Trophoblast cell (in vitro differentiated cells and primary cell): ENCODE measurements around the gene TOMM70.

Experiments
- DNase-seq, 2 donors: peaks; one replicate each; pipeline ENCODE4 v3.0.0-alpha.2; 2016
- H2AFZ ChIP-seq: 2 replicates; pipeline ENCODE4 v1.6.1; 2013; ENCODE audit warnings: low read length, moderate library complexity, mild to moderate bottlenecking; ENCODE audit not compliant: insufficient read depth, poor library complexity
- H2AK5ac ChIP-seq: 2 replicates; pipeline ENCODE4 v1.6.1; 2013; ENCODE audit warnings: mild to moderate bottlenecking, low read length
- H2BK120ac ChIP-seq: 2 replicates; pipeline ENCODE4 v1.6.1; 2013; ENCODE audit warnings: low read length, mild to moderate bottlenecking, moderate library complexity; ENCODE audit not compliant: insufficient read depth, poor library complexity
- H2BK12ac ChIP-seq: 2 replicates; pipeline ENCODE4 v1.6.1; 2013; ENCODE audit warnings: mild to moderate bottlenecking, low read length, moderate library complexity
- H2BK5ac ChIP-seq: 2 replicates; pipeline ENCODE4 v1.6.1; 2013; ENCODE audit warnings: low read length, low read depth, moderate library complexity, mild to moderate bottlenecking; ENCODE audit not compliant: poor library complexity
- H3K14ac ChIP-seq: 2 replicates; pipeline ENCODE4 v1.6.1; 2013; ENCODE audit warnings: mild to moderate bottlenecking, low read length
- H3K18ac ChIP-seq: 2 replicates; pipeline ENCODE4 v1.6.1; 2013; ENCODE audit warnings: mild to moderate bottlenecking, low read length
- H3K23ac ChIP-seq: 2 replicates; pipeline ENCODE4 v1.6.1; 2013; ENCODE audit warnings: low read length
- H3K27ac ChIP-seq: 2 replicates; pipeline ENCODE4 v1.5.1; 2013; ENCODE audit warnings: low read depth, mild to moderate bottlenecking, inconsistent platforms, low read length, moderate library complexity
- H3K27me3 ChIP-seq: 2 replicates; pipeline ENCODE4 v1.6.1; 2013; ENCODE audit warnings: inconsistent platforms, mild to moderate bottlenecking, low read length, moderate library complexity; ENCODE audit not compliant: insufficient read depth
- H3K36me3 ChIP-seq, 2 experiments: 1 replicate in 1 of 2; 2 replicates in 1 of 2; pipeline ENCODE4 v1.6.1; 2013; ENCODE audit warnings: low read length in 2 of 2, mild to moderate bottlenecking in 2 of 2, moderate library complexity in 1 of 2; ENCODE audit not compliant: insufficient read depth in 2 of 2, control insufficient read depth in 1 of 2
- H3K4ac ChIP-seq: 2 replicates; pipeline ENCODE4 v1.6.1; 2013; ENCODE audit warnings: low read depth, mild to moderate bottlenecking, low read length, moderate library complexity
- H3K4me1 ChIP-seq, 2 experiments: 1 replicate in 1 of 2; 2 replicates in 1 of 2; pipeline ENCODE4 v1.6.1; 2013; ENCODE audit warnings: low read length in 2 of 2, mild to moderate bottlenecking in 2 of 2, moderate library complexity in 1 of 2; ENCODE audit not compliant: insufficient read depth in 2 of 2, control insufficient read depth in 1 of 2
- H3K4me2 ChIP-seq: 2 replicates; pipeline ENCODE4 v1.6.1; 2013; ENCODE audit warnings: inconsistent platforms, mild to moderate bottlenecking, low read length, moderate library complexity
- H3K4me3 ChIP-seq: 2 replicates; pipeline ENCODE4 v1.5.1; 2013; ENCODE audit warnings: mild to moderate bottlenecking, low read depth, low read length, inconsistent platforms
- H3K79me1 ChIP-seq: one replicate; pipeline ENCODE4 v1.6.1; 2013; ENCODE audit warnings: low read length
- H3K79me2 ChIP-seq: 2 replicates; pipeline ENCODE4 v1.6.1; 2013; ENCODE audit warnings: low read length, mild to moderate bottlenecking; ENCODE audit not compliant: control insufficient read depth, insufficient read depth, poor library complexity
- H3K9ac ChIP-seq: 2 replicates; pipeline ENCODE4 v1.6.1; 2013; ENCODE audit warnings: mild to moderate bottlenecking, low read length
- H3K9me3 ChIP-seq: 2 replicates; pipeline ENCODE4 v1.6.1; 2013; ENCODE audit warnings: low read depth, mild to moderate bottlenecking, control low read depth, inconsistent platforms, low read length; ENCODE audit not compliant: insufficient read depth
- H4K12ac ChIP-seq: 2 replicates; pipeline ENCODE4 v1.6.1; 2013; ENCODE audit warnings: low read depth, mild to moderate bottlenecking, low read length, moderate library complexity
- H4K8ac ChIP-seq: 2 replicates; pipeline ENCODE4 v1.6.1; 2013; ENCODE audit warnings: low read depth, mild to moderate bottlenecking, low read length, moderate library complexity
- H4K91ac ChIP-seq: one replicate; pipeline ENCODE4 v1.6.1; 2013; ENCODE audit warnings: low read depth, mild to moderate bottlenecking, low read length, moderate library complexity
- WGBS: extraction: QIAGEN DNeasy Blood & Tissue Kit; methylation state at CpG from one replicate; pipeline ENCODE4 v1.1.7; 2013; ENCODE audit warnings: missing lambda C conversion rate; ENCODE audit not compliant: insufficient read length, insufficient coverage; ENCODE audit errors: extremely low coverage; 5-methylcytosine and 5-hydroxymethylcytosine counted together

The TOMM70 gene

GRCh38 chr3:100412912-100413590 lies 12.2 kb upstream of the TOMM70 start:
- Histone ChIP-seq H3K4ac (no peak overlapping the region), H3K9ac (no peak overlapping the region), H3K27ac (no peak overlapping the region), H2AFZ (no peak overlapping the region), H3K79me1 (no peaks in the 10 kb centered on the region), H2BK12ac (no peak overlapping the region), H4K12ac (no peak overlapping the region), H3K23ac (no peak overlapping the region), H3K9me3 (no peaks in the 10 kb centered on the region), H2BK120ac (no peak overlapping the region), H3K4me2 (no peak overlapping the region), H4K91ac (no peak overlapping the region), H3K18ac (no peak overlapping the region), H3K14ac (no peak overlapping the region), H3K4me3 (no peak overlapping the region), H3K4me1 (no peaks in the 10 kb centered on the region), H2AK5ac (no peak overlapping the region), H3K36me3 (peaks cover 0 to 1% of the 10 kb centered on the region in 2 experiments), H3K79me2 (no peaks in the 10 kb centered on the region), H2BK5ac (no peak overlapping the region), H3K27me3 (no peaks in the 10 kb centered on the region), H4K8ac (no peak overlapping the region)
- DNase-seq, result no peak
- WGBS, result no CpG with 5 or more reads among the region's 4 CpGs

GRCh38 chr3:100411091-100411982 lies 10.4 kb upstream of the TOMM70 start:
- Histone ChIP-seq H2BK5ac (no peak overlapping the region), H3K4me3 (no peak overlapping the region), H3K4ac (no peak overlapping the region), H3K9ac (no peak overlapping the region), H2AFZ (no peak overlapping the region), H3K36me3 (peaks cover 0 to 1% of the 10 kb centered on the region in 2 experiments), H3K4me2 (no peak overlapping the region), H3K4me1 (no peaks in the 10 kb centered on the region), H2AK5ac (no peak overlapping the region), H2BK120ac (no peak overlapping the region), H3K18ac (no peak overlapping the region), H3K79me1 (no peaks in the 10 kb centered on the region), H4K91ac (no peak overlapping the region), H3K27me3 (no peaks in the 10 kb centered on the region), H3K9me3 (no peaks in the 10 kb centered on the region), H2BK12ac (no peak overlapping the region), H3K23ac (no peak overlapping the region), H4K12ac (no peak overlapping the region), H3K79me2 (no peaks in the 10 kb centered on the region), H3K14ac (no peak overlapping the region), H3K27ac (no peak overlapping the region), H4K8ac (no peak overlapping the region)
- no CpG with 5 or more reads among the region's 2 CpGs for WGBS
- DNase-seq, result no peak

GRCh38 chr3:100407977-100408532 lies 7.2 kb upstream of the TOMM70 start:
- Histone ChIP-seq H3K79me1 (no peaks in the 10 kb centered on the region), H3K14ac (no peak overlapping the region), H3K23ac (no peak overlapping the region), H2BK120ac (no peak overlapping the region), H4K91ac (no peak overlapping the region), H3K36me3 (peaks cover 0 to 1% of the 10 kb centered on the region in 2 experiments), H4K12ac (no peak overlapping the region), H3K18ac (no peak overlapping the region), H3K4ac (no peak overlapping the region), H2AFZ (no peak overlapping the region), H3K27me3 (no peaks in the 10 kb centered on the region), H3K27ac (no peak overlapping the region), H3K4me3 (no peak overlapping the region), H2BK12ac (no peak overlapping the region), H4K8ac (no peak overlapping the region), H3K79me2 (no peaks in the 10 kb centered on the region), H2AK5ac (no peak overlapping the region), H2BK5ac (no peak overlapping the region), H3K9ac (no peak overlapping the region), H3K9me3 (no peaks in the 10 kb centered on the region), H3K4me2 (no peak overlapping the region), H3K4me1 (peaks cover 2% of the 10 kb centered on the region in 2 experiments)
- WGBS, result no CpG with 5 or more reads among the region's 4 CpGs
- DNase-seq, result no peak

- Histone ChIP-seq H2BK12ac (no peak overlapping the region), H3K79me2 (no peaks in the 10 kb centered on the region), H2BK120ac (no peak overlapping the region), H4K8ac (no peak overlapping the region), H2AFZ (no peak overlapping the region), H3K4me1 (peaks cover 2% of the 10 kb centered on the region in 2 experiments), H3K9ac (no peak overlapping the region), H4K91ac (no peak overlapping the region), H3K14ac (no peak overlapping the region), H3K36me3 (peaks cover 0 to 1% of the 10 kb centered on the region in 2 experiments), H2AK5ac (no peak overlapping the region), H3K4me2 (no peak overlapping the region), H4K12ac (no peak overlapping the region), H3K4ac (no peak overlapping the region), H2BK5ac (no peak overlapping the region), H3K23ac (no peak overlapping the region), H3K27me3 (no peaks in the 10 kb centered on the region), H3K4me3 (no peak overlapping the region), H3K79me1 (no peaks in the 10 kb centered on the region), H3K18ac (no peak overlapping the region), H3K27ac (no peak overlapping the region), H3K9me3 (no peaks in the 10 kb centered on the region)
- no peak for DNase-seq
- WGBS, result no CpG with 5 or more reads among the region's 2 CpGs
These were observed 6.3 kb upstream of the TOMM70 start for GRCh38 chr3:100407164-100407563.
